Measurements from ENCODE around the gene GRHL3. TPM values are rescaled to one million over a fixed set of nuclear protein-coding genes. Genes with fewer than 3 reads are reported as not detected.

The GRHL3 gene
- total RNA-seq, 1 donor from 2014 or later: 0.78 TPM

- CTCF ChIA-PET: no interaction called here
- peaks cover 18% of the 10 kb centered on the region for H3K27me3 Mint-ChIP-seq
- POLR2A ChIA-PET: no interaction called here
- intact Hi-C loops (cut with micrococcal nuclease): no loop called here
- ATAC-seq (ENCODE audit: low read depth): no peak
- TF ChIP-seq, protein P1, sequence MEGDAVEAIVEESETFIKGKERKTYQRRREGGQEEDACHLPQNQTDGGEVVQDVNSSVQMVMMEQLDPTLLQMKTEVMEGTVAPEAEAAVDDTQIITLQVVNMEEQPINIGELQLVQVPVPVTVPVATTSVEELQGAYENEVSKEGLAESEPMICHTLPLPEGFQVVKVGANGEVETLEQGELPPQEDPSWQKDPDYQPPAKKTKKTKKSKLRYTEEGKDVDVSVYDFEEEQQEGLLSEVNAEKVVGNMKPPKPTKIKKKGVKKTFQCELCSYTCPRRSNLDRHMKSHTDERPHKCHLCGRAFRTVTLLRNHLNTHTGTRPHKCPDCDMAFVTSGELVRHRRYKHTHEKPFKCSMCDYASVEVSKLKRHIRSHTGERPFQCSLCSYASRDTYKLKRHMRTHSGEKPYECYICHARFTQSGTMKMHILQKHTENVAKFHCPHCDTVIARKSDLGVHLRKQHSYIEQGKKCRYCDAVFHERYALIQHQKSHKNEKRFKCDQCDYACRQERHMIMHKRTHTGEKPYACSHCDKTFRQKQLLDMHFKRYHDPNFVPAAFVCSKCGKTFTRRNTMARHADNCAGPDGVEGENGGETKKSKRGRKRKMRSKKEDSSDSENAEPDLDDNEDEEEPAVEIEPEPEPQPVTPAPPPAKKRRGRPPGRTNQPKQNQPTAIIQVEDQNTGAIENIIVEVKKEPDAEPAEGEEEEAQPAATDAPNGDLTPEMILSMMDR (IDR thresholded peaks at IDR 0.05): no peak
- no peak overlapping the region for H3K27ac Mint-ChIP-seq
- no peaks in the 10 kb centered on the region for H3K9me3 Mint-ChIP-seq
- H3K4me3 Mint-ChIP-seq: no peak overlapping the region
- DNase-seq: no peak
- H3K36me3 Mint-ChIP-seq (ENCODE audit: low read depth): no peaks in the 10 kb centered on the region
- H3K4me1 Mint-ChIP-seq: peaks cover 24% of the 10 kb centered on the region
These were observed 6.7 kb downstream of the GRHL3 start for GRCh38 chr1:24325587-24326449.

- ATAC-seq (ENCODE audit: low read depth) (no peak), DNase-seq (no peak)
- POLR2A ChIA-PET: no interaction called here
- H3K4me1 Mint-ChIP-seq: peaks cover 12% of the 10 kb centered on the region
- CTCF ChIA-PET: no interaction called here
- TF ChIP-seq, protein P1 (IDR thresholded peaks at IDR 0.05): no peak
- H3K36me3 Mint-ChIP-seq (ENCODE audit: low read depth): no peaks in the 10 kb centered on the region
- no peak overlapping the region for H3K27ac Mint-ChIP-seq
- no peak overlapping the region for H3K4me3 Mint-ChIP-seq
- intact Hi-C loops (cut with micrococcal nuclease): no loop called here
- H3K27me3 Mint-ChIP-seq: peaks cover 16% of the 10 kb centered on the region
- H3K9me3 Mint-ChIP-seq: no peaks in the 10 kb centered on the region
These were observed 8.3 kb downstream of the GRHL3 start for GRCh38 chr1:24327486-24327885.

- Mint-ChIP-seq H3K9me3 (no peaks in the 10 kb centered on the region), H3K36me3 (ENCODE audit: low read depth) (no peaks in the 10 kb centered on the region), H3K27me3 (peaks cover 16% of the 10 kb centered on the region), H3K4me3 (no peak overlapping the region), H3K4me1 (peaks cover 8% of the 10 kb centered on the region), H3K27ac (no peak overlapping the region)
- intact Hi-C loops (cut with micrococcal nuclease): no loop called here
- CTCF ChIA-PET: no interaction called here
- DNase-seq (no peak), ATAC-seq (ENCODE audit: low read depth) (no peak)
- TF ChIP-seq, protein P1 (IDR thresholded peaks at IDR 0.05): no peak
- POLR2A ChIA-PET: no interaction called here
These were observed 8.7 kb downstream of the GRHL3 start for GRCh38 chr1:24327891-24328290.

- ATAC-seq (ENCODE audit: low read depth) (no peak), DNase-seq (no peak)
- CTCF ChIA-PET: interaction anchor here (0.9 kb wide), 1 partner anchor 9 kb away, joined by 3 read pairs; no protein-coding TSS in a partner anchor
- H3K4me3 Mint-ChIP-seq: no peak overlapping the region
- intact Hi-C loops (cut with micrococcal nuclease): no loop called here
- H3K36me3 Mint-ChIP-seq (ENCODE audit: low read depth): no peaks in the 10 kb centered on the region
- no peaks in the 10 kb centered on the region for H3K9me3 Mint-ChIP-seq
- peaks cover 15% of the 10 kb centered on the region for H3K27me3 Mint-ChIP-seq
- no peaks in the 10 kb centered on the region for H3K4me1 Mint-ChIP-seq
- POLR2A ChIA-PET: no interaction called here
- no peak overlapping the region for H3K27ac Mint-ChIP-seq
- TF ChIP-seq, protein P1 (IDR thresholded peaks at IDR 0.05): no peak
These were observed 10.2 kb downstream of the GRHL3 start for GRCh38 chr1:24329331-24329730.

DNA sequence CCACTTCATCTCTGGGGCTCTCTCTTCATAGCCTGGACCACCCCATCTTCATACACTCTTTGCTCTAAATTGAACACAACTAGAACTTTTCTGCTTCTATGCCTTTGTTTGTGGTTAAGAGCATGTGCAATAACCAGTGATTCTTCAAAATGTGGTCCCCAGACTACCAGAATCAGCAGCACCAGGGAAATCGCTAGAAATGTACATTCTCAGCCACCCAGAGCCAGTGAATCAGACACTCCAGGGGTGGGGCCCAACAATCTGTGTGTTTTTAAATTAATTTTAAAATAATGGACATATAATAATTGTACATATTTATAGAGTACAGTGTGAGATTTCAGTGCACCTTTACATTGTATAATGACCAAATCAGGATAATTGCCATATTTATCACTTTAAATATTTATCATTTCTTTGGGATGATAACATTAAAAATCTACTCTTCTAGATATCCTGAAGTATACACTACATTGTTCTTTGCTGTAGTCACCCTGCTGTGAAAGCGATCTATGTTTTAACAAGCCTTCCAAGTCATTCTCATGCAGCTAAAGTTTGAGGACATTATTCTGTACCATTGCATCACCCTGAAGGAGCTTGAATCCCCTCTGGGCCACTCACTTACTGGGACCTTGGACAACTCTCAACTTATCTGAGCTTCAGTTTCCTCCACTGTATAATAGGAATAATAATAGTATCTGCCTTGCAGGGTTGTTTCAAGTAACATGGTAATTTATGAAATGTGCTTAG lies 10.8 kb downstream of the GRHL3 start:
- H3K9me3 Mint-ChIP-seq: no peaks in the 10 kb centered on the region

More for the DNA sequence above, 10.8 kb downstream of the GRHL3 start:
- TF ChIP-seq, protein P1 (IDR thresholded peaks at IDR 0.05): no peak
- H3K4me3 Mint-ChIP-seq: no peak overlapping the region
- H3K27ac Mint-ChIP-seq: no peak overlapping the region
- no peak for DNase-seq
- peaks cover 15% of the 10 kb centered on the region for H3K27me3 Mint-ChIP-seq
- ATAC-seq (ENCODE audit: low read depth): no peak
- intact Hi-C loops (cut with micrococcal nuclease): no loop called here
- no peaks in the 10 kb centered on the region for H3K4me1 Mint-ChIP-seq
- POLR2A ChIA-PET: no interaction called here
- no peaks in the 10 kb centered on the region for H3K36me3 Mint-ChIP-seq (ENCODE audit: low read depth)
- CTCF ChIA-PET: interaction anchor here (0.6 to 0.9 kb wide), 2 partner anchors 9 to 18 kb away, joined by 3 read pairs; no protein-coding TSS in a partner anchor

All from activated B cell treated with CpG ODN at 0.5 μM for 24 hours (primary cell).